ENCODE data around the gene CENPE.

Gene CENPE

DNA sequence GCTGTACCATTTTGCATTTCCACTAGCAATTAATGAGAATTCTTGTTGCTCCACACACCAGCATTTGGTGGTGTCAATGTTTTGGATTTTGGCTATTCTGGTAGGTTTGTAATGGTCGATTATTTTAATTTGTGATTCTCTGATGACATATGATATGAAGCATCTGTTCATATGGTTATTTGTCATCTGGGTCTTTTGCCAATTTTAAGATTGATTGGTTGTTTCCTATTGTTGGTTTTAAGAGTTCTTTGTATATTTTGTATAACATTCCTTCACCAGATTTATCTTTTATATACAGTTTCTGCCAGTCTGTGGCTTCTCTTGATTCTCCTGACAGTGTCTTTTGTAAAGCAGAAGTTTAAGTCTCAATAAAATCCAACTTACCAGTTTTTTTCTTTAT lies 80.0 kb downstream of the CENPE start:
- no peak for DNase-seq

- DNase-seq: no peak
Measured at GRCh38 chr4:103111598-103111997, 86.5 kb downstream of the CENPE start.

- DNase-seq: no peak
Measured at GRCh38 chr4:103108542-103108941, 89.6 kb downstream of the CENPE start.

- no peak for DNase-seq
Measured at GRCh38 chr4:103105558-103106356, 92.4 kb downstream of the CENPE start.

DNA sequence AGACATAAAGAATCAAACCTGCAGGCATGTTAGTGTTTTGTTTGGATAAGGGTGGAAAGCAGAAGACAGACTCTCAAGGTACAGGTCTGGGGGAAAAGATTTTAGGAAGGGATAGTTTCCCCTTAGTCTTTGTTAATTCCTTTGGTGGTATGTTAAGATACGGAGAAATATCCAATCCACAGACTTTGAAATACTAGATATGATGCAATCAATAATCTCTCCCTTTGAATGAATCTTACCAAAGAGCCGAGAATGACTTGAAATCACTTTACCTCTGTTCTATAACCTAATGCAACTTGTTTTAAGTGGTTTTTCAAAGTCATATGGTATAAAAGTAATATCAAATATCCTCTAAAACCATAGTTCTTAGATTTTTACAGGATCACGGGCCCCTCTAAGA lies 93.3 kb downstream of the CENPE start:
- DNase-seq: no peak

DNA sequence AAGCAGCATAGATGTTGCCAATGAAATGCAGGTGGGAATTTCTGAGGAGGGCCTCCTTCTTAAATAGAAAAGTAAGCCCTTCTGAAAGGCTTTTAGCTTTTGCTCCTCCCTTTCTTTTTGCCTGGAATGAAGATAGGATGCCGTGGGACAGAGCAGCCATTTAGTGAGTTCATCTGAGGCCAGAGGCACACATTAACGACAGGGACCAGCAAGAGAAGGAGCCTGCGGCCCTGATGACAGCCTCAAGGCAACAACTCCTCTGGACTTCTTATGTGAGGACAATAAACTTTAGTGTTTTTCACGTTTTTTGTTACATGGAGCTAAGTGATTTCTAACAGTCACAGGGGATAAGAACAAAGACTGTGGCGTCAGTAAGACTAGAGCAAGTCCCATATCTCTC lies 97.5 kb downstream of the CENPE start:
- no peak for DNase-seq

- DNase-seq: peak; percentile 67
Measured at GRCh38 chr4:103099691-103100392, 98.3 kb downstream of the CENPE start, which contains the start of gene BDH2. Gene BDH2 (minus strand): TSS chr4:103099834. CDS start chr4:103096254, 3,580 bp downstream.

- no peak for DNase-seq
Measured at GRCh38 chr4:103098756-103099440, 99.2 kb downstream of the CENPE start.

- no peak for DNase-seq
Measured at GRCh38 chr4:103098341-103098740, 99.8 kb downstream of the CENPE start.

DNA sequence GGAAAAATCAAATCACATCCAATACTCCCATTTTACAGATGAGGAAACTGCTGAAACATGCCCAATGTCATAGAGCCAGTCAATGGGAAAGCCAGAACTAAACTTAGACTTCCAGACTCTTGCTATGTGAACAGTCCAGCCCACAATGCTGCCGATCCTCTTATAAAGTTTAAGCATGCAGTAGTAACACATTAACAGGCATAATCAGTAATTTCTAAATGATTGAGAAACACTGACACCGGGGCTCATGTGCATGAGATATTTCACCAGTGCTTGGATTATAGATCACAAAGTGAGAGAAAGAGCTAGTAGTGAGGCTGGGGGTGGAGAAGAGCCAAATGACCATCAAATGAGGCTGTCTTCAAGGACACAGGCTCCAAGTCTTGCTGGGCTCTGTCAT lies 101.0 kb downstream of the CENPE start:
- DNase-seq: no peak

DNA sequence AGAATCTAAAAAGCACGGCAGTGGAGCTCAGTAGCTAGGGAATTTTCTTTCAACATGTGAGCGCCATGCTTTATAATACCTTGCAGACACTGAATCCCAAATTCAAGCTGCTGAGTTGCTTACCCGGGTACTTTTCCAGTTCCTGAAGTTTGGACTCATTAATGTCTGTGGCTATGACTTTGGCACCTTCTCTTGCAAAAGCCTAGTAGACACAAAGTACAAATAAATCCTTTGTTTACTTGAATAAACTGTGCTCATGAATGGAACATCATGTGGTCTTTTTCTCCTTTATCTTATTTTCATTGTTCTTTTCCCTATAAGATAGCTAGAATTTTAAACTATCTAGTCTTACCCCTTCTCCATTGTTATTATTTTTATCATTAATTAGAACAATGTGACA lies 103.1 kb downstream of the CENPE start:
- no peak for DNase-seq

DNA sequence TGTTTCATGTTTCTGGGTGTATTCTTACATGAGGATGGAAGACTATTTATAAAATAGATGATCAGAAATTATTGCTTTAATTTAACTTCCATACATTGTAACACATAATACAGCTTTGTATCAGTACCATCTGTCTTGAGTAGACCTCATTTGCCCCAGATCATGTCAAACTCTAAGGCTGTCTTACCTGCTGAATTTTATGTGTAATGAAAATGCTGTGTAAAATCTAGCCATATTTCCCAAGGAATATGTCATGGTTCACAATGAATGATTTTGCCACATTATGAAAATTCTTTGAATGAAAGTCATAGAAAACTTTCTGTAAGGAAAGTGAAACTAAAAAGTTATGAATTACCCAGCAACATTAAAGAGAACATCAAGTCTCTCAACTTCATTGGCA lies 105.9 kb downstream of the CENPE start:
- DNase-seq: no peak

- no peak for DNase-seq
Measured at GRCh38 chr4:103091601-103092223, 106.4 kb downstream of the CENPE start.

GRCh38 chr4:103089481-103089880 lies 108.7 kb downstream of the CENPE start:
- DNase-seq: no peak

DNA sequence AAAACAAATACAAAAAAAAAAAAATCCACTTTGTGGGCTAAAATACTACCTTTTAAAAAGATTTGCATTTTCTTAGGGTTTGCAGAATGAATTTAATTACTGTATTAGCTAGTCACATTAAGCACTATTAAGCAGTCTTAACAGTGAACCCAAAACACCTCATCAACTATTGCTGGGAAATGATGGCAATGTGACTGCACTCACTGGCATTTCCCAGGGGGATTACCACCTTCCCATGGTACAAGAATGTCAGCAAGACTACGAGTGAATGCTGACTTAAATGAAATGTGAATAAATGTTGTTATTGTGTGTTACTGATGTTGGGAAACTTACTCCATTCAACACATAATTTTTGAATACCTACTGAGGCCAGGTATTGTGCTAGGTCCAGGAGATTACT lies 111.6 kb downstream of the CENPE start:
- no peak for DNase-seq

DNA sequence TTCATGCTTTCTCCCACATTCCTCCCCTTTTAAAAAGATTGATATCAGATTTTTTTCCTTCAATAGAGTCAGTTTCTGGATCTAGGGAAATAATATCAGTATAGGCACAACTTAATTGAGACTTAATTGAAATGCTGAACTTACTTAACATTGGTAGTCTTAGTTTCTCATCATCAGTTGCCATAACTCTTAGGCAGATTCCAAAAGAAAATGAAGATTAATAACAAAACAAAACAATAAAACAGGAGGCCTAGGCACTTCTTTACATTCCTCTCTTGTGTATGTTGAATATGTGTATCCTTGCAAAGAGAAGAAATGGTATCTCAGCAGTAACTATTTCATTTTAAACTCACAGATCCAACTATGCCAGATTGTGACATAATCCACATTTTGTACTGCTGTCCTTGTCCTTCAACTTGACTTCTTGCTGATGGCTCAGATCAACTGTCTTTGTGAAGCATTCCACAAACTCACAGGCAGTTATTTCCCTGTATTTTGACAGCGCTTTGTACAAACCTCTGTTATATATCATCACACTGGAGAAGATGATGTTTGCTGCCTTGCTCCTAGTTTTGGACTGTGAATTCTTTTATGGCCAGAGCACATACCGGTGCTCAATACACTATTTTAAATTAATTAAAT lies 112.5 kb downstream of the CENPE start:
- DNase-seq: no peak

GRCh38 chr4:103079621-103080020 lies 118.5 kb downstream of the CENPE start:
- DNase-seq: no peak

DNA sequence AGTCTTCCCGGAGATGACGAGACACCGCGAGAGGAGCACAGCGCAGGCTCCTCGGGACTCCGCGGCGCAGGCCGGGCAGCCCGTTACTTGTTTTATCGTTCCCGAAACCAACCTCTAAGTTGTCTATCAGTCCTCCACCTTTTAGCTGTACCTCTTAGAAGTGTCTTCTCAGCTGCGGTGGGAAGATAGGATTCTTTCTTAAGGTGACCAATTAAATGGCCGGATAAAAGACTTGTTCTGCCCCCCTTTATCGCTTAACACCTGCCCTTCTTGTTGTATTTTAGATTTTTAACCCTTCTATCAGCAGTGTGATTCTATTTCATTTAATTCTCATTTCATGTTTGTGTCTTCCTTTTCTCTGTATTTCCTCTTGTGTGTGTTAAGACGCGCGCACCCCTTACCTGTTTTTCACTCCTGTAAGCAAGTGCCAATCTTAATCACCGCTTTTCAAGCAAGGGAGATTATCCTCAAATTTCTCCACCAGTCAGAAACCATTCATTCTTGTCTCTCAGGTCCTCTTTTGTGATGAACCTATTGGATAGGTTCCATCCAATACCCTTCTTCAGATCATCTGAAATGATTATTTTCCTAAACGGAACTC lies 121.3 kb downstream of the CENPE start, which contains the start of gene SLC9B2:
Gene SLC9B2, minus strand, starts transcription at position 15 of the 601 bp plus-strand sequence. CDS start 9,211 bp downstream, outside the sequence.
- DNase-seq: no peak

- DNase-seq: peak; percentile 86
Measured at GRCh38 chr4:103075894-103076746, 122.0 kb downstream of the CENPE start.

- DNase-seq: no peak
Measured at GRCh38 chr4:103075435-103075893, 122.7 kb downstream of the CENPE start.
